ENCODE data around the gene JAML.

Gene JAML

DNA sequence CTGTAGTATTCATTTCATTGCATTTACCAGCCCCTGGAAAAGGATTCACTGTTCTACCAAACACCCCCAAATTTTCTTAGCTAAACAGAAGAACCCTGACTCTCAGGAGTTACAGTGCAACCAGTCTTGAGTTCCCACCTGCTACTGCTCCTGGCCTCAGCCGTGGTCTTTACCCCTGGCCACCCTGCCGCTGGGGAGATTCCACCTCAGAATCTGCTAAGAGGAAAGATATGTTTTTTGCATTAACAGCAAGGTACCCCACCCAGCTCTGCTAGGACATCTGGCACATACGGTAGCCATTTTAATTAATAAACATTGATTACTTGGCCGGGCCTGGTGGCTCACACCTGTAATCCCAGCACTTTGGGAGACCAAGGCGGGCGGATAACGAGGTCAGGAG is 9.0 kb downstream of the JAML start:
- DNase-seq (ENCODE audit: low spot score), result no peak

- no peak for DNase-seq (ENCODE audit: low spot score)
Measured at GRCh38 chr11:118215262-118215661, 9.5 kb downstream of the JAML start.

DNA sequence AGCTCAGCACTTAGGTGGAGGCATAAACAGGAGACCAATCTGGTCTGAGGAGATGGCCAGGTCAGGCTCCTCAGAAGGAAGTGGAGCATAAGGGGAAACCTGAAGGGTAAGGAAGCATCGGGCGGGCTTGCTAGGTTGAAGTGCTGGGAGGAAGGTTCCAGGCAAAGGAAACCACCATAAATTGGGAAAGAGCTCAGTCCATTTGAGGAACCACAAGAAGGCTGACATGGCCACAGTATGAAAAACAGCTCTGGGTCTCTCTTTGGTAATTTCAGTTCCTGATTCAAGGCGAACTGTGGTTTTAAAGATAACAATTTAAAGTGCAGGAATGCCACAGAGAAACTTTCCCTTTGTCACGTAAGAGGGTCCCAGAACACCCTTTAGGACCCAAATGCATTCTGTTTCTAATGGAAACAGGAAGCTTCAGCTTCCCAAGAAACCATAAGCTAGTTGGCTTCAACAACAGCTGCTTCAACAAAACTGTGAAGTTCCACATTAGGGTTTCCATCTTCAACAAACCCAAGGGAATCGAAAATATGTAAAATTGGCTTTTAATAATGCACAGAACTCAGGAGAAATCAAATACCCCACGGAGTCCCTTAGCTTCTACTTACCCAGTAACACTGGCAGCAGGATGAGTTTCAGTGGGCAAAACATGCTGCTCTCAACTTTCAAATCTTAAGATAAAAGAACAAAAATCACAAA is 10.4 kb downstream of the JAML start:
- no peak for DNase-seq (ENCODE audit: low spot score)

DNA sequence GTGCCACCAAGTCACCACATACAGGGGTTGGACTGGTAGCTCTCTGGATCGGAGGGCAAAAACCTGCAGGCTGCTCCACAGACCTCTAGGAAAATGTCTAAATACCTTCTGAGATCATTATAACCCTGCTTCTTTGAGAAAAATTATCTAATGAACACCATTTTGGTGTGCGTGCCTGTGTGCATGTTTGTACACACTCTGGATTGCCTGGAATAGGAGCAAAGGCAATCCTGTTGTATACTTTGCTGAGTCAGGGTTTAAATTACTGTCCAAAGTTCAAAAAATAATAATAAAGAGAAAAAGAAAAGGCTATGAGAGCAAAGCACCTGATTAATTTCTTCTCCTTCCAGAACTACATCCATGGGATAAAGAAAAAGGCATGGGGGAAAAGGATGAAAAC is 11.0 kb downstream of the JAML start:
- no peak for DNase-seq (ENCODE audit: low spot score)

- no peak for DNase-seq (ENCODE audit: low spot score)
Measured at GRCh38 chr11:118213201-118213600, 11.6 kb downstream of the JAML start.

GRCh38 chr11:118212781-118213191 is 12.0 kb downstream of the JAML start:
- DNase-seq (ENCODE audit: low spot score), result no peak

GRCh38 chr11:118212131-118212725 is 12.6 kb downstream of the JAML start:
- no peak for DNase-seq (ENCODE audit: low spot score)

DNA sequence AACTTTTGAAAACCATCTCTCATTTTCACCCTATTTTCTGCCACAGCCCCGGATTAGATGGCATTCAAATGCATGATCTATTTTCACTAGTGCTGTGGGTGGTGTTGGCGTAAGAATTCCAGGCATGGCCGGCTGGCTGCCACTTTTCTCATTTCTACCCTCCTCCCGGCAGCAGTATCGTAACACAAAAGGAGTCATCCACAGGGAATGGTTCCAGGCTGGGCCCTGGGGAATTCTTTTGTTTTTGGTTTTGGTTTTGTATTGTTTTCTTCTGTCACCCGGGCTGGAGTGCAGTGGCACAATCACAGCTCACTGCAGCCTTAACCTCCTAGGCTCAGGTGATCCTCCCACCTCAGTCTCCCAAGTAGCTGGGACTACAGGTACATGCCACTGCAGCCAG is 13.8 kb downstream of the JAML start:
- no peak for DNase-seq (ENCODE audit: low spot score)

DNA sequence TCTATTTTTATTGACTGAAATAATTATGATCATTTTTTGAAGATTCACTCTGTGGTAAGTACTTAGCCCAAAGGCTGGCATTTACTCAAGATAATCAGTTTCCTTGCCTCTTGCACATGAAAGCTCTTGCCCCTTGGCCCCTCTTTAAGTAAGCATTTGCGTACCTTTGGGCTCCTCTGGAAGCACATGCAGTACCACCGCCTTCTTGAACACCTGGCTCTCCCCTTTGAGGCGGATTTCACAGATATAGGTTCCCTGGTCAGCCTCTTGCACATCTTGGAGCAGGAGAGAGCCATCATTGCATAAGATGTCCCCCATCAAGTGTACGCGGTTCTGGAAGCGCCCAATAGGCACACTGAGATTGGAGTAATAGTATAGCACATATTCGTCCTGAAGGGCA is 14.5 kb downstream of the JAML start:
- DNase-seq (ENCODE audit: low spot score), result no peak

- no peak for DNase-seq (ENCODE audit: low spot score)
Measured at GRCh38 chr11:118209033-118209432, 15.8 kb downstream of the JAML start.

- no peak for DNase-seq (ENCODE audit: low spot score)
Measured at GRCh38 chr11:118207079-118207478, 17.7 kb downstream of the JAML start.

DNA sequence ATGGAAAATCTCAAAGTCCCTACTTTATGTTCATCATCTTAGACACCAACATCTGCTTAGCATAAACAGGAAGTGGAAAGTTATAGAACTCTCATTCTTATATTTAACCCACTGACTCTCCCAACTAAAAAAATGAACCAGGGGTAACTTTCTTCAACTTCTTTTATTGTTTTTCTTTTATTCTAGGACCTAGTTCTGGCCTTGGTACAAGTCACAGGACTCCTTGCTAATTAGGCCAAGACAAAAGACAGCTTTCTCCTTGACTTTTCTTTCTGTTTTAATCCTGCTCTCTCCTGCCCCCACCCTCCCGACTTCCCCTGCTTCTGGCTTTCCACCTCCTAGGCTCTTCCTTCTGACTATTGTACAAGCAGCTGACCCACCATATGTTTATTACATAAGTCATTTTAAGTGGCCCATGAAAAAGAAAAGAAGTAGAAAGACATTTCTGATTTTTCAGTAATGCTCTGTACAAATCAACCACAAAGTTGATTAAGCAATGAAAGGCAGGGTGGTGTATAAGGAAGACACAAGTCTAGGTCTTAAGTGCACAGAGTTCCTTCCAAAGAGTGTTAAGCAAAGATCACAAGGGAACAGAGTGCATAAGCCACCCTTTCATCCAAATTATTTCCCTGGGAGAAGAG is 18.3 kb downstream of the JAML start:
- DNase-seq (ENCODE audit: low spot score), result no peak

DNA sequence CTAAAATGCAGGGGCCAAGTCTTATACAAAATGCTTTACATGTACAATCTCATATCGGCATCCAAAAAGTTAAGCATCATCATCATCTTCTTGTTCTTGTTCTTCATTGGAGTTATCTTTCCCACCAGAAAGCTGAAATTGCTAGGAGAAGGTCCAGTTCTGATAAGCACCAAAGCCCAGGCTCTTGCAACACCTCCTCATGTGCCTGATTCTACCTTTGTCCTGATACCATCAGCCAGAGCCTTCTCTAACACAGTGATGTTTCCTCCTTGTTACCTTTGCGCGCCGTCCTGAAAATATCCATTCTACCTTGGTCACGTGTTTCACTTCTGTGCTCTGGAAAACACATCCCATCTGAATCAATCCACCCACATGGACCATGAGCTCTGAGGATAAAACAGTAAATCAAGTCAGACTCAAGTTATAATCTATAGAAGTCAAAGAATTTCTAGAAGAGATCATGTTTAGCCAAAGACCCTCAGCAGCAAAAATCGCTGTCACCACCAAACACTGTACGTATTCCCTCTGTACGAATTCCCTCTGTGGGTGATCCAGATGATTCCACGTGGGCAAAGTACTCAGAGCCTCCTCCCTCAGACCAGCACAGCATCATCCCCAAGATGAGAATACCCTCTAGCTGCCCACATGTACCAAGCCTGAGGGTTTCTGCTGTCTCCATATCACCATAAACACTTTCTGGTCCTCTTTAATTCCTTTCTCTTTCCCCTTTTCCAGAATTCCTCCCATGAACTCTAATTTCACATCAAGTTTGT is 19.0 kb downstream of the JAML start:
- DNase-seq (ENCODE audit: low spot score), result no peak

GRCh38 chr11:118202599-118203422 is 22.0 kb downstream of the JAML start:
- no peak for DNase-seq (ENCODE audit: low spot score)

DNA sequence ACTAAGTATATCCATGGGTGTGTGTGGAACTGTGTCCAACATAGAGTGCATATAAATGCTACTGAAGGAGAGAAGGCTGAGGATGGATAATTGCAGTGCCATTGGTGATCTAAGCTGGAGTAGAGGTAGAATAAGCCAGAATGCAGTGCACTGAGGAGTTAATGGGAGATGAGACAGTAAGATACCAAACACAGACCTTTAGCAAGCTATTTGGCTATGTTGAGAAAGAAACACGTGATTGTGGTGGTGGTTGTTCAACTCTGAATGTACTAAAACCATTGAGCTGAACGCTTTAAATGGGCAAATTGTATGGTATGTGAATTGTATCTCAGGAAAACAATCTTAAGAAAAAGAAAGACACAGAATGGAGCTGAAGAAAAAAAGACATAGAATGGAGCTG is 22.8 kb downstream of the JAML start:
- no peak for DNase-seq (ENCODE audit: low spot score)

GRCh38 chr11:118200901-118201680 is 23.7 kb downstream of the JAML start:
- DNase-seq (ENCODE audit: low spot score), result no peak

- no peak for DNase-seq (ENCODE audit: low spot score)
Measured at GRCh38 chr11:118200497-118200896, 24.3 kb downstream of the JAML start.

GRCh38 chr11:118199135-118199534 is 25.7 kb downstream of the JAML start:
- DNase-seq (ENCODE audit: low spot score), result no peak

DNA sequence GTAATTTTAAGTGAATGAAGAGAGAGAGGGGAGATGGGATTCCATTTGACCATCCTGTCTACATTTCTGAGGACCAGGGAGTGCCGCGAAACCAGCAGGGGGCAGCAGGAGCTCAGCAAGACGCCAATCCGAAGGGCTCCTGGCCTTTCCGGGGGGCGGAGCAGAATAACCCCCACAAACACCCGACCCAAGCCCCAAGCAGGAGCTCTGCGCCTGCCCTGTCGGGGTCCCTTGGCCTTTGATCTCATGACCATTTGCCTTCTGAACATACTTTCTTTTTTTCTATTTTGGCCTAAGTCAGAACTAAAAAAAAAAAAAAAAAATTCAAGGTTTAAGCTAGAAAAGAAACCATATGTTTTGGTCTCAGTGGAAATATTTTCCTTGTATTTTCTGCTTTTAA is 26.4 kb downstream of the JAML start:
- peak; percentile 67 for DNase-seq (ENCODE audit: low spot score)

- no peak for DNase-seq (ENCODE audit: low spot score)
Measured at GRCh38 chr11:118194835-118195627, 29.8 kb downstream of the JAML start.

Measured in hematopoietic multipotent progenitor cell treated with erythropoietin and hydrocortisone succinate and interleukin-3 and kit ligand, for 17 days (in vitro differentiated cells).